ENCODE data around the gene CATSPERB.

DNA sequence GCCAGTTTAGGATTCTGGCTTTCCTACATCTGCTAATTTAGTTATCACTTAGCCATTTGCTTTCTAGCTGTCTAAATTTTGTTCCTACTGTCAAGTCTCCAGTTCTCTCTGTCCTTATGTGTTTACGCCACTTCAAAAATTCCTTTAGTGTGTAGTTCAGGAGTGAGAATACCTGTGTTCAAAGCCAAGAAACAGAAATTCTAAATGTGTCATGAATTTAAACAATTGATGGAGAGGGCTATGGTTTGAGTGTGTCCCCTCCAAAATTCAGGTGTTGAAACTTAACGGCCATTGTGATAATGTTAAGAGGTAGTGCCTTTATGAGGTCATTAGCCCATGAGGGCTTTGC is 11.4 kb upstream of the CATSPERB start:
- TF ChIP-seq CTCF (tag by site-specific recombination; IDR thresholded peaks at IDR 0.05) (no peak), SP2 (tag by site-specific recombination; IDR thresholded peaks at IDR 0.05) (no peak)

All from HEK293 (cell line).